ENCODE results near the gene AXIN1. TPM values are rescaled to one million over a fixed set of nuclear protein-coding genes. Genes with fewer than 3 reads are reported as not detected.

Gene AXIN1
- total RNA-seq, 1 donor, result 13.4 TPM

GRCh38 chr16:369275-369865, 16.8 kb upstream of the AXIN1 start:
- no peak for TF ChIP-seq CTCF (IDR thresholded peaks at IDR 0.05; ENCODE audit: insufficient read depth, low read length)
- no peak for DNase-seq (ENCODE audit: low read depth)
- peak overlapping the region; percentile 59 for H3K4me3 ChIP-seq (ENCODE audit: low read depth, low read length)

- TF ChIP-seq CTCF (IDR thresholded peaks at IDR 0.05; ENCODE audit: insufficient read depth, low read length), result no peak
- no peak for DNase-seq (ENCODE audit: low read depth)
- no peak overlapping the region for H3K4me3 ChIP-seq (ENCODE audit: low read depth, low read length)
Observed at GRCh38 chr16:368388-369158, 16.1 kb upstream of the AXIN1 start.

GRCh38 chr16:367333-367903, 14.9 kb upstream of the AXIN1 start:
- DNase-seq (ENCODE audit: low read depth), result no peak
- no peak for TF ChIP-seq CTCF (IDR thresholded peaks at IDR 0.05; ENCODE audit: insufficient read depth, low read length)
- H3K4me3 ChIP-seq (ENCODE audit: low read depth, low read length), result no peak overlapping the region

- H3K4me3 ChIP-seq (ENCODE audit: low read depth, low read length), result no peak overlapping the region
- no peak for TF ChIP-seq CTCF (IDR thresholded peaks at IDR 0.05; ENCODE audit: insufficient read depth, low read length)
- DNase-seq (ENCODE audit: low read depth), result no peak
Observed at GRCh38 chr16:366476-366875, 14.0 kb upstream of the AXIN1 start.

- no peak for DNase-seq (ENCODE audit: low read depth)
- no peak for TF ChIP-seq CTCF (IDR thresholded peaks at IDR 0.05; ENCODE audit: insufficient read depth, low read length)
- H3K4me3 ChIP-seq (ENCODE audit: low read depth, low read length), result no peak overlapping the region
Observed at GRCh38 chr16:364595-365491, 12.3 kb upstream of the AXIN1 start.

- DNase-seq (ENCODE audit: low read depth), result no peak
Observed at GRCh38 chr16:363766-364490, 11.4 kb upstream of the AXIN1 start.

More at GRCh38 chr16:363766-364490, 11.4 kb upstream of the AXIN1 start:
- H3K4me3 ChIP-seq (ENCODE audit: low read depth, low read length), result no peak overlapping the region
- no peak for TF ChIP-seq CTCF (IDR thresholded peaks at IDR 0.05; ENCODE audit: insufficient read depth, low read length)
